ENCODE data around the gene SMDT1.

- TF ChIP-seq POLR2A (IDR thresholded peaks at IDR 0.05) (no peak), CTCF (IDR thresholded peaks at IDR 0.05) (no peak)
Measured at GRCh38 chr22:42127606-42128005, 48.1 kb downstream of the SMDT1 start.

Data from tibial nerve (tissue), 3 donors.